Trophoblast cell (in vitro differentiated cells and primary cell): ENCODE results near the gene TRIM67.
"Not testable (repeated sequence)": the region's sequence is repeated elsewhere in the genome, so short reads cannot be mapped to it uniquely, and the experiment has no call there.

Experiments
- DNase-seq, 2 donors: peaks; one replicate each; pipeline ENCODE4 v3.0.0-alpha.2; 2016
- H2AFZ ChIP-seq: 2 replicates; pipeline ENCODE4 v1.6.1; 2013; ENCODE audit warnings: low read length, moderate library complexity, mild to moderate bottlenecking; ENCODE audit not compliant: insufficient read depth, poor library complexity
- H2AK5ac ChIP-seq: 2 replicates; pipeline ENCODE4 v1.6.1; 2013; ENCODE audit warnings: mild to moderate bottlenecking, low read length
- H2BK120ac ChIP-seq: 2 replicates; pipeline ENCODE4 v1.6.1; 2013; ENCODE audit warnings: low read length, mild to moderate bottlenecking, moderate library complexity; ENCODE audit not compliant: insufficient read depth, poor library complexity
- H2BK12ac ChIP-seq: 2 replicates; pipeline ENCODE4 v1.6.1; 2013; ENCODE audit warnings: mild to moderate bottlenecking, low read length, moderate library complexity
- H2BK5ac ChIP-seq: 2 replicates; pipeline ENCODE4 v1.6.1; 2013; ENCODE audit warnings: low read length, low read depth, moderate library complexity, mild to moderate bottlenecking; ENCODE audit not compliant: poor library complexity
- H3K14ac ChIP-seq: 2 replicates; pipeline ENCODE4 v1.6.1; 2013; ENCODE audit warnings: mild to moderate bottlenecking, low read length
- H3K18ac ChIP-seq: 2 replicates; pipeline ENCODE4 v1.6.1; 2013; ENCODE audit warnings: mild to moderate bottlenecking, low read length
- H3K23ac ChIP-seq: 2 replicates; pipeline ENCODE4 v1.6.1; 2013; ENCODE audit warnings: low read length
- H3K27ac ChIP-seq: 2 replicates; pipeline ENCODE4 v1.5.1; 2013; ENCODE audit warnings: low read depth, mild to moderate bottlenecking, inconsistent platforms, low read length, moderate library complexity
- H3K27me3 ChIP-seq: 2 replicates; pipeline ENCODE4 v1.6.1; 2013; ENCODE audit warnings: inconsistent platforms, mild to moderate bottlenecking, low read length, moderate library complexity; ENCODE audit not compliant: insufficient read depth
- H3K36me3 ChIP-seq, 2 experiments: 1 replicate in 1 of 2; 2 replicates in 1 of 2; pipeline ENCODE4 v1.6.1; 2013; ENCODE audit warnings: low read length in 2 of 2, mild to moderate bottlenecking in 2 of 2, moderate library complexity in 1 of 2; ENCODE audit not compliant: insufficient read depth in 2 of 2, control insufficient read depth in 1 of 2
- H3K4ac ChIP-seq: 2 replicates; pipeline ENCODE4 v1.6.1; 2013; ENCODE audit warnings: low read depth, mild to moderate bottlenecking, low read length, moderate library complexity
- H3K4me1 ChIP-seq, 2 experiments: 1 replicate in 1 of 2; 2 replicates in 1 of 2; pipeline ENCODE4 v1.6.1; 2013; ENCODE audit warnings: low read length in 2 of 2, mild to moderate bottlenecking in 2 of 2, moderate library complexity in 1 of 2; ENCODE audit not compliant: insufficient read depth in 2 of 2, control insufficient read depth in 1 of 2
- H3K4me2 ChIP-seq: 2 replicates; pipeline ENCODE4 v1.6.1; 2013; ENCODE audit warnings: inconsistent platforms, mild to moderate bottlenecking, low read length, moderate library complexity
- H3K4me3 ChIP-seq: 2 replicates; pipeline ENCODE4 v1.5.1; 2013; ENCODE audit warnings: mild to moderate bottlenecking, low read depth, low read length, inconsistent platforms
- H3K79me1 ChIP-seq: one replicate; pipeline ENCODE4 v1.6.1; 2013; ENCODE audit warnings: low read length
- H3K79me2 ChIP-seq: 2 replicates; pipeline ENCODE4 v1.6.1; 2013; ENCODE audit warnings: low read length, mild to moderate bottlenecking; ENCODE audit not compliant: control insufficient read depth, insufficient read depth, poor library complexity
- H3K9ac ChIP-seq: 2 replicates; pipeline ENCODE4 v1.6.1; 2013; ENCODE audit warnings: mild to moderate bottlenecking, low read length
- H3K9me3 ChIP-seq: 2 replicates; pipeline ENCODE4 v1.6.1; 2013; ENCODE audit warnings: low read depth, mild to moderate bottlenecking, control low read depth, inconsistent platforms, low read length; ENCODE audit not compliant: insufficient read depth
- H4K12ac ChIP-seq: 2 replicates; pipeline ENCODE4 v1.6.1; 2013; ENCODE audit warnings: low read depth, mild to moderate bottlenecking, low read length, moderate library complexity
- H4K8ac ChIP-seq: 2 replicates; pipeline ENCODE4 v1.6.1; 2013; ENCODE audit warnings: low read depth, mild to moderate bottlenecking, low read length, moderate library complexity
- H4K91ac ChIP-seq: one replicate; pipeline ENCODE4 v1.6.1; 2013; ENCODE audit warnings: low read depth, mild to moderate bottlenecking, low read length, moderate library complexity
- WGBS: extraction: QIAGEN DNeasy Blood & Tissue Kit; methylation state at CpG from one replicate; pipeline ENCODE4 v1.1.7; 2013; ENCODE audit warnings: missing lambda C conversion rate; ENCODE audit not compliant: insufficient read length, insufficient coverage; ENCODE audit errors: extremely low coverage; 5-methylcytosine and 5-hydroxymethylcytosine counted together

TRIM67 gene

GRCh38 chr1:231122143-231122542 lies 39.7 kb upstream of the TRIM67 start:
- H3K4me2 ChIP-seq = no peak overlapping the region
- no peak overlapping the region for H3K9ac ChIP-seq
- H3K18ac ChIP-seq = no peak overlapping the region
- H3K79me1 ChIP-seq = no peaks in the 10 kb centered on the region
- no CpG with 5 or more reads among the region's 2 CpGs for WGBS
- H4K12ac ChIP-seq = no peak overlapping the region
- no peak overlapping the region for H3K23ac ChIP-seq
- H3K36me3 ChIP-seq = no peaks in the 10 kb centered on the region
- no peaks in the 10 kb centered on the region for H3K79me2 ChIP-seq
- no peak overlapping the region for H3K14ac ChIP-seq
- no peaks in the 10 kb centered on the region for H3K9me3 ChIP-seq
- H3K27me3 ChIP-seq = no peaks in the 10 kb centered on the region
- no peak overlapping the region for H2BK5ac ChIP-seq
- H3K4ac ChIP-seq = no peak overlapping the region
- no peak overlapping the region for H2BK12ac ChIP-seq
- no peak overlapping the region for H3K4me3 ChIP-seq
- H4K8ac ChIP-seq = no peak overlapping the region
- H3K27ac ChIP-seq = no peak overlapping the region
- H3K4me1 ChIP-seq = no peaks in the 10 kb centered on the region
- H2AFZ ChIP-seq = no peak overlapping the region
- no peak overlapping the region for H4K91ac ChIP-seq
- H2BK120ac ChIP-seq = no peak overlapping the region
- H2AK5ac ChIP-seq = no peak overlapping the region
- DNase-seq = no peak

GRCh38 chr1:231124746-231125145 lies 37.1 kb upstream of the TRIM67 start:
- no peak overlapping the region for H2AFZ ChIP-seq
- H2BK5ac ChIP-seq = no peak overlapping the region
- no peak overlapping the region for H3K4me3 ChIP-seq
- H3K4me2 ChIP-seq = no peak overlapping the region
- no peak overlapping the region for H2BK120ac ChIP-seq
- H4K91ac ChIP-seq = no peak overlapping the region
- H3K27ac ChIP-seq = no peak overlapping the region
- H3K79me1 ChIP-seq = no peaks in the 10 kb centered on the region
- H3K9ac ChIP-seq = no peak overlapping the region
- WGBS = no CpG with 5 or more reads among the region's 14 CpGs
- H4K8ac ChIP-seq = no peak overlapping the region
- no peaks in the 10 kb centered on the region for H3K79me2 ChIP-seq
- H3K4me1 ChIP-seq = no peaks in the 10 kb centered on the region
- no peak overlapping the region for H2AK5ac ChIP-seq
- no peaks in the 10 kb centered on the region for H3K36me3 ChIP-seq
- no peak overlapping the region for H3K23ac ChIP-seq
- no peak overlapping the region for H2BK12ac ChIP-seq
- no peak overlapping the region for H4K12ac ChIP-seq
- no peaks in the 10 kb centered on the region for H3K27me3 ChIP-seq
- H3K4ac ChIP-seq = no peak overlapping the region
- H3K9me3 ChIP-seq = no peaks in the 10 kb centered on the region
- H3K18ac ChIP-seq = no peak overlapping the region
- H3K14ac ChIP-seq = no peak overlapping the region
- DNase-seq = no peak

DNA sequence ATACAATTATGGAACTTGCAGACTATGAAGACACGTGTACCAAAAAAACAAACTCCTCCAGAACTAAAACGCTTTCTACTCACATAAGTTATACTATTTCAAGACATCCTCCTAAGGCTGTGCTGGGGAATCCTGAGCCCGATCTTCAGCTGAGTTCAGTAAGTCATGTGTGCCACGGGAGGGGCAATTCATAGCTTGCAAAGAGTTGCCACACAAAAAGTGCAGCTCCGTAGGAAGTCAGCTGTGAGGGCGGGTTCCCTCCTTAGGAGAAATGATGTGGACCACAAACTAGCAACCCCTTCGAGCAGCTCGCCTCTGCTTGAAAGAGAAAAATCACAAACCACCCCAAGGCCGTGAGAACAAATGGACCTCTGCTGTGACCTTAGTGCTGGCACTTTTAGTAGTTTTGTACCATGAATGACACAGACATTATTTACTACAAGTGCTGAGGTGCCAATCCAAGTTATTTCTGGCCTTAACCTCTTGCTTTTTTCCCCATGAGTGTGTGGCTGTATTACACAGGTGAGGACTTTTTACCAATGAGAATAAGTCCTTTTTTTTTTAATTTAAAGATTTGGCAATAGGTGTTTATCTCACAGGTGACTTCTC lies 35.8 kb upstream of the TRIM67 start:
- no peaks in the 10 kb centered on the region for H3K27me3 ChIP-seq
- no peak overlapping the region for H4K8ac ChIP-seq
- no peak overlapping the region for H2BK5ac ChIP-seq
- no peak overlapping the region for H3K27ac ChIP-seq
- H3K79me2 ChIP-seq = no peaks in the 10 kb centered on the region
- no peaks in the 10 kb centered on the region for H3K9me3 ChIP-seq
- no peak overlapping the region for H3K14ac ChIP-seq
- H2AK5ac ChIP-seq = no peak overlapping the region
- H3K9ac ChIP-seq = peak overlapping the region; percentile 66
- H4K12ac ChIP-seq = no peak overlapping the region
- no peak overlapping the region for H2AFZ ChIP-seq
- H3K4me2 ChIP-seq = no peak overlapping the region
- no peak overlapping the region for H3K23ac ChIP-seq
- H3K18ac ChIP-seq = no peak overlapping the region
- H3K4me3 ChIP-seq = no peak overlapping the region
- H2BK12ac ChIP-seq = no peak overlapping the region
- no peaks in the 10 kb centered on the region for H3K36me3 ChIP-seq
- no peak for DNase-seq
- no peaks in the 10 kb centered on the region for H3K4me1 ChIP-seq
- H3K4ac ChIP-seq = no peak overlapping the region
- H4K91ac ChIP-seq = no peak overlapping the region
- no peak overlapping the region for H2BK120ac ChIP-seq
- no CpG with 5 or more reads among the region's 9 CpGs for WGBS
- no peaks in the 10 kb centered on the region for H3K79me1 ChIP-seq

DNA sequence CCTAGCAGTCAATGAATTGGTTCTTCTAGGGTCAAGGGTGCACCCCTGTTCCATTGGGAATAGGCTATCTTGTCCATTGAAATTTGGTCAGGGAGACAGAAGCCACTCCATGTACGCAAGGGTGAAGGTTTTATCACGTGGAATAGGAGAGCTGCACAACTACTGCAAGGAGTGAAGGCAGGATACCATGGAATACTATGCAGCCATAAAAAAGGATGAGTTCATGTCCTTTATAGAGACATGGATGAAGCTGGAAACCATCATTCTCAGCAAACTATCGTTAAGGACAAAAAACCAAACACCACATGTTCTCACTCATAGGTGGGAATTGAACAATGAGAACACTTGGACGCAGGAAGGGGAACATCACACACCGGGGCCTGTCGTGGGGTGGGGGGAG lies 34.8 kb upstream of the TRIM67 start:
- not testable (repeated sequence) for H3K79me2 ChIP-seq, H3K4me2 ChIP-seq, H3K4ac ChIP-seq, H3K36me3 ChIP-seq, H4K8ac ChIP-seq, H3K18ac ChIP-seq, H4K12ac ChIP-seq, H3K27me3 ChIP-seq, H3K4me3 ChIP-seq, H3K9ac ChIP-seq, H3K27ac ChIP-seq, H2BK120ac ChIP-seq, H4K91ac ChIP-seq, H3K23ac ChIP-seq, H3K9me3 ChIP-seq, DNase-seq, H2AFZ ChIP-seq, H3K79me1 ChIP-seq, H3K4me1 ChIP-seq, H2BK5ac ChIP-seq, H3K14ac ChIP-seq, H2AK5ac ChIP-seq, H2BK12ac ChIP-seq
- WGBS = no CpG with 5 or more reads among the region's 6 CpGs
